Measurements from ENCODE around the gene TRAPPC11.

DNA sequence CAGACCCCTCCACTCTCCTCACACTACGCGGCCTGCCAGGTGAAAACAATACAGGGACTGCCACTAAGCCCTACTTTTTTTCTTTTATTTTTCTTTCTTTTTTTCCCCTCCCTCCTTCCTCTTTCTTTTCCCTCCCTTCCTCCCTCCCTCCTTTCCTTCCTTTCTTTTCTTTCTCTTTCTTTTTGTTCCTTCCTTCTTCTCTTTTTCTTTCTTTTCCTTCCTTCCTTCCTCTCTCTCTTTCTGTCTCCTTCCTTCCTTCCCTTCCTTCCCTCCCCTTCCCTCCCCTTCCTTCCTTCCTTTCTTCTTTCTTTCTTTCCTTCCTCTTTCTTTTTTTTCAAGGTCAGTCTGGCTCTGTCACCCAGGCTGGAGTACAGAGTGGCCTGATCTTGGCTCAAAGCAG is 42.0 kb upstream of the TRAPPC11 start:
- TF ChIP-seq EZH2 (IDR thresholded peaks at IDR 0.05) (no peak), SRF (IDR thresholded peaks at IDR 0.05; ENCODE audit: low read depth) (no peak), POLR2AphosphoS5 (IDR thresholded peaks at IDR 0.05; ENCODE audit: low read depth, low read length) (no peak), TCF7L2 (IDR thresholded peaks at IDR 0.05; ENCODE audit: borderline replicate concordance, extremely low read depth, insufficient read depth, insufficient read length) (no peak), POLR2A (IDR thresholded peaks at IDR 0.05; ENCODE audit: borderline replicate concordance, extremely low read depth, insufficient read depth, insufficient read length) (no peak)
